Inflammatory macrophage treated with lipopolysaccharide for 4 hours (primary cell): ENCODE data around the gene POLR2B.
"Not testable (repeated sequence)": the region's sequence is repeated elsewhere in the genome, so short reads cannot be mapped to it uniquely, and the experiment has no call there.

ENCODE experiments used
- DNase-seq: peaks from one replicate; pipeline ENCODE4 v3.0.0-alpha.2; 2020

The POLR2B gene

GRCh38 chr4:56990109-56990905 lies 11.6 kb downstream of the POLR2B start:
- DNase-seq = peak; percentile 50

GRCh38 chr4:56995525-56995924 lies 16.8 kb downstream of the POLR2B start:
- no peak for DNase-seq

- no peak for DNase-seq
Measured at GRCh38 chr4:56999751-57000150, 21.1 kb downstream of the POLR2B start.

DNA sequence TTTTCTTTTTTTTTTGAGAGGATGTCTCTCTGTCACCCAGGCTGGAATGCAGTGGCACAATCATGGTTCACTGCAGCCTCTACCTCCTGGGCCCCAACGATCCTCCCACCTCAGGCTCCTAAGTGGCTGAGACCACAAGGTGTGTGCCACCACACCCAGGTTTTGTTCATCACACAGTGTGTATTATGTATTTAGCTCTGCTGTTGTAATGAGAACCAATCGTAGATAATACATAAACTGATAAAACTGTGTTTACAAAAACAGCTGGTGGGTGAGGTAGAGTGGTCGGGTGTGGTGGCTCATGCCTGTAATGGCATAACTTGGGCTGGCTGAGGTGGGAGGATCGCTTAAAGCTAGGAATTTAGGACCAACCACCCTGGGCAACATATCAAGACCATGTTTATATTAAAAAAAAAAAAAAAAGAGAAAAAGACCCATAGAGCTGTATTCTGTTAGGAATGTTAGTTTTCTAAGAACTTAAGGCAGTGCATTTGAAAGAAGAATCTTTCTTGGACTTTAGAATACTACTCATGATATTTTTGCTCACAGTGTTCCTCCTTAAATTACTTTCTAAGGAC lies 34.9 kb downstream of the POLR2B start:
- no peak for DNase-seq

GRCh38 chr4:57018980-57019379 lies 40.3 kb downstream of the POLR2B start:
- DNase-seq = no peak

GRCh38 chr4:57020467-57021101 lies 41.9 kb downstream of the POLR2B start:
- no peak for DNase-seq

DNA sequence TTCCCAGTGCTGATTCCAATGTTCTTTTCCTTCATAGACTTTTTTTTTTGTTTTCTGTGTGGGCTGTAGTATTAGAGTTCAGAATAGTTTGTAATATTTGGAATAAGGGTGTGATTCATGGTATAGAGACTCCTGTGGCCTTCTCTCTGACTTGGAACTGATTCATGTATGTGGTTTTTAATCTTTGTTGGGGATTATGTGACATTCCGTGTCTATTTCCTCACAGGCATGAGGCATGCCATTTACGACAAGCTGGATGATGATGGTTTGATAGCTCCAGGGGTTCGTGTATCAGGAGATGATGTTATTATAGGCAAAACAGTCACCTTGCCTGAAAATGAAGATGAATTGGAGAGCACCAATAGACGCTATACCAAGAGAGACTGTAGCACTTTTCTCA lies 44.4 kb downstream of the POLR2B start:
- DNase-seq = no peak

DNA sequence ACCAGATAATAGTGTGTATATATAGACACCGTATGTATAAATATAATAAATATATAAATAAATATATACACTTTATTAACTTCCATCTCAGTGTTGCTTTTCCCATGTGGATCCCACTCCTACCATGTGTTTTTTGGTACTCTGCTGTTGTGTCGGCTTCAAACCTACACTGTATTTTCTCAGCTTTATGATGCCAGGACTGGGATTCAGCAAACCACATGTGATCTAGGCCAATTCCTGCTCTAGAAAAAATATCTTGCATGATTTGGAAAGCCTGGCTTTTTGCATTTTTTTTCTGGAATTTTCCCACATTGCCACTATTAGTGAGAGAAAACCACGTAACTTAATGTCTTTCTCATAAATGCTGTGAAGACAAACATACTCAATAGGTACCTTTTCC lies 55.8 kb downstream of the POLR2B start:
- DNase-seq = no peak

DNA sequence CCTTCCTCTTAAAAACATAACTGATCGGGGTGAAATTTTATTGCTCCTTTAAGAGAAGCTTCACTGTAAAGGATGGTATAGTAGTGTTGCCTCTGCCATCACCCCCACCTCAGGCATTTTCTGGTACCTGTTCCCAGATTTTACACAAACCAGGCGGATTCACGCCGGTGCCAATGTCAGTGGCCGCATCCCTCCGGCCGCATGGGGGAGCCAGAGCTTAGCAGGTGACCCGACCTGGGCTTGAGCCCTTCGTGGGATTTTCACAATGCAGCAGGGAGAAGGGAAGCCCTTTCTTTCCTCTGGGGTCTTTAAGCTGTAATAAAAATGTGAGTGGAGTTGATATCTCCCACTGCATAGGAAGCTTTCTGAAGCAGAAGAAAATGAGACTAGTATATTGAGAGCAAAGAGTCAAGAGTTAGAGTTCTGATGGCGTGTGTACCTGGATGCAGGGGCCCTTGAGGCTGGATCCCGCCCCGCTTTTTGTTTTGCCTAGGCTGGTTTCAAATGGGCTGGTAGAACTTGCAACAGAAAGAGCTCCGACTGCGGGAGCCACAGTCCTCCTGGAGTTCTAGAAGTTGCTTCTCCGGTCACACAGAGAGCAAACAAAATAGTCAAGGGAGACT lies 59.4 kb downstream of the POLR2B start:
- DNase-seq = peak; percentile 10

GRCh38 chr4:57039345-57039744 lies 60.6 kb downstream of the POLR2B start:
- DNase-seq = no peak

- DNase-seq = no peak
Measured at GRCh38 chr4:57040510-57040909, 61.8 kb downstream of the POLR2B start.

GRCh38 chr4:57041020-57041419 lies 62.3 kb downstream of the POLR2B start:
- no peak for DNase-seq

DNA sequence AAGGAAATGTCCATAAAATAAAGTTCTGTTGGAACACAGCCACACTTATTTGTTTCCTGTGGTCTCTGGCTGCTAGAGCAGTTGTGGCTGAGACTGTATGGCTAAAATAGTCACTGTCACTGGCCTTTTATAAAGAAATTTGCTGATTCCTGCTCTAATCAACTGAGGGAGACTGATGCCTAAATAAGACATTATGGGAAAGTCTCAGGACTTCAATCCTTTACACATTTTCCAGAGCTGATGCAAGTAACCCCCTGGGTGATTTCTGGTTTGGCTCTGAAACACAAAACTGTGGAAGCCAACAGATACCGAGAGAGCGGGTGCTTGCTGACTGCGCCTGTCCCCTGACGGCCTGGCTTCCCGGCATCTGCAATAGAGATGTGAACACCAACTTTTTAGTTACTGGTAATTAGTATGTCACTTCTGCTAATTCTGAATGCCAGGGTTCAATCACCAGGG lies 64.0 kb downstream of the POLR2B start:
- no peak for DNase-seq

DNA sequence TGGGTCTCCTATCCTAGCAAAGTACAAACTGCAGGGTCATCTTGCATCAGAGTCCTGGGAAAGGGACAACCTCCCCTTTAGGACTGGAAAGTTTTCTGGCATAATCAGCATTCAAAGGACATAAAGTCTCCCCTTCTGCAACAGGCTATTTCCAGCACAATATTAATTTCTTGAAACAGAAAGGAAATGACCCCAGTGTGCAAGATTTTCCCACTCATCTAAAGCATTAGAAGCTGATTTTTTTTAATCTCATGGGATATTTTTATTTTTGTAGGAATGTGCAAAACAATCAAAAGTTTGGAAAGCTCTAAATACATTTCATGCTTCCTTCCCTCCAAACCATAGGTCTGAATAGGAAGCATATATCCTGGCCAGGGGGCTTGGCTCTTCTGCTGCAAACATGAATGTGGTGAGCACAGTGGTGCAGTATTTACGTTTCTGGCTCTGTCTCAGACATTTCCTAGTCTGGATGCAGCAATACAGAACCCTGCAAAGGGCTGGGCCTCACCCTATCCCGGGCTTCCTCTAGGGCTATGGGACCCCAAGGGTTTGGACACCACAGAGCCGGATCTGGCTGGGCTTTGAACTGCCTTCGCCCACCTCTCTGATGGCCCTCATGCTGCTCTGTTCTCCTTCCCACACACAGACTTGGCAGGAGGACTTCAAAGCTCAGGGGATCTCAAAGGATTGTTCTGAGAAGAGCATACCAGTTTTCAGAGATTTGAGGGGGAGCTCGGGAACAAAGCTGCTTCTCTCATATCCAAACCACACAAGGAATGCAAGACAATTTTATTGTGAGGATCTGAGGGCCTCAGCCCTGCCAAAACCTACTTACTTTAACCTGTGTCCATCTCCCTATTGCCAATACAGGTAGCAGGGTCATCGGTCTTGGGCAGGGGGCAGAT lies 64.9 kb downstream of the POLR2B start:
- no peak for DNase-seq

DNA sequence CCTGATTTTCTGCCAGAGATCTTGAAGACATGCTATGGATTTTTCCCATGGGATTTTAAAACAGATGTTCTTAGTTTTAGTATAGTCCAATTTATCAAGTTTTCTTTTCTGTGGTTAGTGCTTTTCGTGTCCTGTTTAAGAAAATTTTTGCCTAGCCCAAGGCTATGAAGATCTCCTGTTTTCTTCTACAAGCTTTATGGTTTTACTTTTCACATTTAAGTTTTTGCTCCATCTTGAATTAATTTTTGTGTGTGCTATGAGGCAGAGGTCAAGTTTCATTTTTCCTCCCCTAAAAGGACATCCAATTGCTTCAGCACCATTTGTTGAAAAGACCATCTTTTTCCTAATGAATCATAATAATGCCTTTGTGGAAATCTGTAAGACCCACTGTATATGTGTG lies 65.6 kb downstream of the POLR2B start:
- DNase-seq = no peak

DNA sequence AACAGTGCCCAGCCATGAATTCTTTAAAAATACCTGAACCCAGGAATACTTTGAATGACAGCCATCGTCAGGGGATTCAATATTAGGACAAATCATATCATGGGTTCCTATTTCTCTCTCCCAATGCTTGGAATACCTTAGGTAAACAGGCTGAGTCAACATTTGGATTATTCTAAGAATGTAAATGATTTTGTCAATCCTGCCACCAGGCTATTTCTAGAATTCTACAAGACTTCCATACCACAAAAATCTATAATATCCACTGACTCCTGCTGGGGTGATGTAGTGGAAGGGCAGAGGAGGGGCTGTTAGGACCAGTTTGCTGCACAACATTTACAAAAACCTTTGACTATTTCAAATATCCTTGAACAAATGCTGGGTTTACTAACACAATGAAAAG lies 66.3 kb downstream of the POLR2B start:
- no peak for DNase-seq

DNA sequence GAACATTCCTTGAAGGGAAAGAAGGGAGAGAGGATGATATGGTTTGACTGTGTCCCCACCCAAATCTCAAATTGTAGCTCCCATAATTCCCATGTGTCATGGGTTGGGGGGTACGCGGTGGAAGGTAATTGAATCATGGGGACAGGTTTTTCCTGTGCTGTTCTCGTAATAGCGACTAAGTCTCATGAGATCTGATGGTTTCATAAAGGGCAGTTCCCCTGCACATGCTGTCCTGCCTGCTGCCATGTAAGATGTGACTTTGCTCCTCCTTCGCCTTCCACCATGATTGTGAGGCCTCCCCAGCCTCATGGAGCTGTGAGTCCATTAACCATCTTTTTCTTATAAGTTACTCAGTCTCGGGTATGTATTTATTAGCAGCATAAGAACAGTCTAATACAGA lies 68.3 kb downstream of the POLR2B start:
- not testable (repeated sequence) for DNase-seq

DNA sequence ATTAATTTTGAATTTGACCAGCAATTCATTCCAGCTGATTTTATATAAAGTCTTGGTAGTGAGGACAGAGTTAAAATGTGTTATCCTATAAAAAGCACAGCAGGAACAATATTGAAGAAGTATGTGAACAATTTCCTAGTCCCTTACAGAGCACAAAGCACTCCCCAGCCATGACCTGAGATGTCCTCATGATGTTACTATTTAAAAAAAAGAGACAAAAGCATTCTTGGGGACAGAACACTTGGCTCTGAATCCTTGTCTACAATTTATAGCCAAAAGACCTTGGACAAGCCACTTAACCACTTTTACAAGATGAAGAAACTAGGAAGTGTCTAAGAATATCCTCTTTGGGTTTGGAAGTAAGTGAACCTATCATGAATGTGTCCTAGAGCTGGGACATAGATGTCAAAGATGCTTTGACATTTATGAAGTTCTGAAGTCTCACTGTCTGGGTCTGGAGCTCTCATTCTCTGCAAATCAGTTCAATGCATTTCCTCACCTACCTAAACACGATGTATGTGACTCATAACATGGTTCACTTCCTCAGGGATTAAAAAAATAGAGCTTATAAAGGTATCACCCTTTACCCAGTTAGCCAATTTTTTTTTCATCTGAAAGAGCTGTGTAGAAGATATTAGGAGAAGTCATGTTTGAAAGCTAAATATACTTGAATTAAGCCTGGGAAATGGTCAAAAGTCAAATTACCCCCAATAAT lies 70.1 kb downstream of the POLR2B start:
- no peak for DNase-seq

GRCh38 chr4:57051095-57051494 lies 72.4 kb downstream of the POLR2B start:
- peak; percentile 81 for DNase-seq

DNA sequence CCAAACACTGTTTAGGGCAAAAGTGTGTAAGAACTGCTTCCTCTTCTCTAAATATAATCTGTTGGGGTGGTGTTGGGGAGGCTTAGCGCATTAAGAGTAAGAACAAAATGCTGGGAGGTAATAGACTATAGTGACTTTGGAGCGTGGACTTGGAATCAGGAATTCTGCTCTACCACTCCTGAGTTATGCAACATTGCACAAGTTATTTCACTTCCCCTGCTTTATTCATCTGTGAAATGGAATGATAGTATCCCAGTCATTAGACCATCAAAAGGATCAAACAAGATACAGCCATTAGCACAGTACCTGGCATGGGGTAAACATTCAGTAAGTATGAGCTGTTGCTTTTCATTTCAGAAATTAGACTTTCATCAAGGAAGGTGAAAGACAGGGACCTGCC lies 72.8 kb downstream of the POLR2B start:
- DNase-seq = no peak

GRCh38 chr4:57053508-57053907 lies 74.8 kb downstream of the POLR2B start:
- no peak for DNase-seq

- no peak for DNase-seq
Measured at GRCh38 chr4:57055886-57056285, 77.2 kb downstream of the POLR2B start.
